Measurements from ENCODE around the gene C19orf67.
"Not testable (repeated sequence)": the region's sequence is repeated elsewhere in the genome, so short reads cannot be mapped to it uniquely, and the experiment has no call there.

C19orf67 gene

DNA sequence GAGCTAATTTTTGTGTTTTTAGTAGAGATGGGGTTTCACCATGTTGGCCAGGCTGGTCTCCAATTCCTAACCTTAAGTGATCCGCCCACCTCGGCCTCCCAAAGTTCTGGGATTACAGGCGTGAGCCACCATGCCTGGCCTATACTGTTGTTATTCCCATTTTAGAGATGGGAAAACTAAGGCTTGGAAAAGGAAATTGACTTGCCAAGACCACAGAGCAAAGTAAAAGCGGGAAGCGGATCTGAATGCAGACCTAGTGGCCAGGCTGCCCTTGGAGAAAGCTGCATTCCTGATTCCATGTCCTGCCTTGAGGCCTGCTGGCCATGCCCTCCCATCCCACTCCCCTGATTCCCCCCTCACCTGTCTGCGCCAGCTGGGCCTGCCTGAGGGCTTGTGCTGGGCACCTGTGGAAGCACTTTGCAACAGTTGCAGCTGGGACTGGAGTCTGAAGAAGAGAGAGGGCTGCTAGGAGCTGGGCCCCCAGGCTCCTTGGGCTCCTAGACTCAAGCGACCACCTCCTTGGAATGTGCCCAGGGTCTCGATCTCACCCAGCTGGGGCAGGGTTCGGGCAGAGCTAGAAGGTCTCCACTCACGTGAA is 29.4 kb downstream of the C19orf67 start:
- no peak for DNase-seq (ENCODE audit: low read depth)

DNA sequence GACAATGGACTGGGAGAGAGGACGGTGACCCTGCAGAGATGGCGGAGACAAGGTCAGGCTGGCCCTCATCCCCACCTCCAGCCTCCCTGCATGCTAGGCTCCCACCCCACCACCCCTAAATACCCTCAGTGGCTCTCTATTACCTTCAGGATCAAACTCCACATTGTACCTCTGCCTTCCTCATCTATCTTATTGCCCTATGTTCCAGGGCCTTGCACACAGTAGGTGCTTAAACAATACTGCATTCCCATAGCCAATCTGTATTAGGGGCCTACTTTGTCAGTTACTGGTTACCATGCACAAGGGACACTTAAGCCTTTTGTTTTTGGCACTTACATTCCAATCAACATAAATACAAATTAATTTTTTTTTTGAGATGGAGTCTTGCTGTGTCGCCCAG is 30.2 kb downstream of the C19orf67 start:
- DNase-seq (ENCODE audit: low read depth), result no peak

DNA sequence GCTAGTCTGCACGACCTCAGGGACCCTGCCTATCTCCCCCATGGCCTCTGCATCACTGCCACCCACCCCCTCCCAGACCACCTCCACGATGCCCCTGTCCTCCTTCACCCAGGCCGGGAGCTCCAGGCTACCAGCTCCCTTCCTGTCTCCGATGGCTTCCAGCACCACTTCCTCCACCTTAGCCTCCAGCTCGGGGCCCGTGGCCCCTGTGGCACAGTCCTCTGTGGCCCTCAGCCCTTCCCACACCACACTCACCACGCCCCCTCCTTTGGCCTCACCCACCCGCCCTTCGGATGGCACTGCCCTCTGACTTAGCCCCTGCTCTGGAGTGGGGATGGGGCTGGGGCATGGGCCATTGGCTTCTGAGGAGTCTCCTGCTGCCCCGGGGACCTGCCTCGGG is 30.9 kb downstream of the C19orf67 start:
- no peak for DNase-seq (ENCODE audit: low read depth)

DNA sequence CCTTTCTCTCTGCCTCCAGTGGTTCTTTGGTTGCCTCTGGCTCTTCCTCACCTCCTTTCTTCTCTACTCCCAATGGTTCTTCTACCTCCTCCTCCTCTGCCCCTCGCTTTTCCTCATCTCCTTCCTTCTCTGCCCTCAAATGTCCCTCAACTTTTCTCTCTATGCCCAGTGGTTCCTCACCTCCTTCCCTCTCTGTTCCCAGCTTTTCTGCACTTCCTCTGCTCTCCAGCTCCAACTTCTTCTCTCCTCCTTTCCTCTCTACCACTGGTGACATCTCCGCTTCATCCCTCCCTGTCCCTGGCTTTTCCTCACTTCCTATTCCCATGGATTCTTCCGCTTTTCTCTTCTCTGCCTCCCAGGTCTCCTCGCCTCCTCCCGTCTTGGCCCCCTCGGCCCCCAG is 31.5 kb downstream of the C19orf67 start:
- DNase-seq (ENCODE audit: low read depth), result no peak

DNA sequence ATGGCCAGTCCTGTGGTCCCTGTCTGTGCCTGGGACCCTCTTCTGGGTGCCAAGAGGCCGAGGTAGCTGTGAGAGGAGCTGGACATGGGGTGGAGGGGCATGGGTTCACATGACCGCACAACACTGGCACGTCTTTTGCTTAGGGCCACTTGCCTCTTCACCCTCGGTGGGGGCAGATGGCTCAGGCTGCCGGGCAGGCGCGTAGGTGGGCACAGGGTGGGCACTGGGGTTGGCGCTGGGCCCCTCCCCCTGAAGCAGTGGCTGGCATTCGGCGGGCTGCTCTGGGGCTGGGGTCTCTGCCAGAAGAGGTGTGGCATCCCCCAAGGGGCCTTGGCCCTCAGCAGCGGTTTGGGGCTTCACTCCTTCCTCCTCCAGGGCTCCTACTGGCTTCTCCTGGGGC is 32.1 kb downstream of the C19orf67 start:
- DNase-seq (ENCODE audit: low read depth), result no peak

DNA sequence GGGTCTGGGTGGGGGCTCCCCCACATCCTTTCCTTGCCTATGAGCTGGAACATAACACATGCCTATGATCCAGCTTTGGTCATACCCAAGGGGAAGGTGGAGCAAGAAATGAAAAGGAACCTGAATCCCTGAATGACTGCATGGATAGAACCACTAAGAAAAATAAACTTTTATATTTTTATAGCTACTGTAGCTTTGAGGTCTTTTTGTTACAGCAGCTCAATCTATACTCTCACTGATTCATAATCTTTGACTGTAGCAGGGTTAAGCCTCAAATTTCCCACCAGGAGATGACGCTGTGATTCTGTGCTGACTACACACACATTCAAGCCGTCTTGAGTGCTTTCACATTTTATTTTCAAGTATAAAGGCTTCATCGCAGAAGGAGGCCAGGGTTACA is 32.6 kb downstream of the C19orf67 start:
- DNase-seq (ENCODE audit: low read depth), result no peak

DNA sequence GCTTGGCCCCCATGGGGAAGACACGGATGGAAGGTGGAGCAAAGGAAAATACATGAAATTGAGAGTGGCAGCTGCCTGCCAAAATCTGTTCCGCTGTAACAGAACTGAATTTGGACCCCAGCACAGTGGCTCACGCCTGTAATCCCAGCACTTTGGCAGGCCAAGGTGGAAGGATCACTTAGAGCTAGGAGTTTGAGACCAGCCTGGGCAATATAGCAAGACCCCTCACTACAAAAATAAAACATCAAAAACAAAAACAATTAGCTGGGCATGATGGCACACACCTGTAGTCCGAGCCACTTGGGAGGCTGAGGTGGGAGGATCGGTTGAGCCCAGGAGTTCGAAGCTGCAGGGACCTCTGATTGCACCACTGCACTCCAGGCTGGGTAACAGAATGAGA is 33.1 kb downstream of the C19orf67 start:
- no peak for DNase-seq (ENCODE audit: low read depth)

DNA sequence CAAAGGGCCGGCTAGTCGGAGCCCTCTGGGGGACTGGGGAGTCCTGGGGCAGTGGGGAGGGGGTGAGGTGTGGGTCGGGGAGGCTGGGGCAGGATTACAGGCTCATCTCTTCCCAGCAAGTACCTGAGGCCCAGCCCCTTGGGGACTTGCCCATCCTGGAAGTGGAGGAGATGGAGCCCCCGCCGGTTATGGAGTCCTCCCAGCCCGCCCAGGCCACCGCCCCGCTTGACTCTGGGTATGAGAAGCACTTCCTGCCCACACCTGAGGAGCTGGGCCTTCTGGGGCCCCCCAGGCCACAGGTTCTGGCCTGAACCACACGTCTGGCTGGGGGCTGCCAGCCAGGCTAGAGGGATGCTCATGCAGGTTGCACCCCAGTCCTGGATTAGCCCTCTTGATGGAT is 33.6 kb downstream of the C19orf67 start:
- DNase-seq (ENCODE audit: low read depth), result no peak

DNA sequence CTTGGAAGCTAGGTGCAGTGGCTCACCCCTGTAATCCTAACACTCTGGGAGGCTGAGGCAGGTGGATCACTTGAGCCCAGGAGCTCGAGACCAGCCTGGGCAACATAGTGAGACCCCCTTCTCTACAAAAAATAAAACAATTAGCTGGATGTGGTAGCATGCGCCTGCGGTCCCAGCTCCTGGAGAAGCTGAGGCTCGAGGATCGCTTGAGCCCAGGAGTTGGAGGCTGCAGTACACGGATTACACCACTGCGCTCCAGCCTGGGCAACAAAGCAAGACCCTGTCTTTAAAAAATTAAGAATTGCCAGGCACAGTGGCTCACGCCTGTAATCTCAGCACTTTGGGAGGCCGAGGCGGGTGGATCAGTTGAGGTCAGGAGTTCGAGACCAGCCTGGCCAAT is 34.6 kb downstream of the C19orf67 start:
- DNase-seq (ENCODE audit: low read depth), result not testable (repeated sequence)

DNA sequence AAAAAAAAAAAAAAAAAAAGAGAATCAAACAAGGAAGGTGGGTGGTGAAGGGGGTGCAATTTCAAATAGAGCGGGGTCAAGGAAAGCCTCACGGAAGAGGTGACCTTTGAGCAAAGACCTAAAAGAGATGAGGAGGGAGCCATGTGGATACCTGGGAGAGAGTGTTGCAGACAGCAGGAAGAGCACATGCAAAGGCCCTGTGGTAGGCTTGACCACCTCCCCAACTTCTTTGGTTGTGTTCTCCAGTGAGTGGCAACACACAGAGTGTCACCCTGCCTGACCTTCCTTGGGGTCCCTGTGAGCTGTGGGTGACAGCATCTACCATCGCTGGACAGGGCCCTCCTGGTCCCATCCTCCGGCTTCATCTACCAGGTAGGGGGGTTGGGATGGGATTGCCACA is 35.1 kb downstream of the C19orf67 start:
- DNase-seq (ENCODE audit: low read depth), result no peak

DNA sequence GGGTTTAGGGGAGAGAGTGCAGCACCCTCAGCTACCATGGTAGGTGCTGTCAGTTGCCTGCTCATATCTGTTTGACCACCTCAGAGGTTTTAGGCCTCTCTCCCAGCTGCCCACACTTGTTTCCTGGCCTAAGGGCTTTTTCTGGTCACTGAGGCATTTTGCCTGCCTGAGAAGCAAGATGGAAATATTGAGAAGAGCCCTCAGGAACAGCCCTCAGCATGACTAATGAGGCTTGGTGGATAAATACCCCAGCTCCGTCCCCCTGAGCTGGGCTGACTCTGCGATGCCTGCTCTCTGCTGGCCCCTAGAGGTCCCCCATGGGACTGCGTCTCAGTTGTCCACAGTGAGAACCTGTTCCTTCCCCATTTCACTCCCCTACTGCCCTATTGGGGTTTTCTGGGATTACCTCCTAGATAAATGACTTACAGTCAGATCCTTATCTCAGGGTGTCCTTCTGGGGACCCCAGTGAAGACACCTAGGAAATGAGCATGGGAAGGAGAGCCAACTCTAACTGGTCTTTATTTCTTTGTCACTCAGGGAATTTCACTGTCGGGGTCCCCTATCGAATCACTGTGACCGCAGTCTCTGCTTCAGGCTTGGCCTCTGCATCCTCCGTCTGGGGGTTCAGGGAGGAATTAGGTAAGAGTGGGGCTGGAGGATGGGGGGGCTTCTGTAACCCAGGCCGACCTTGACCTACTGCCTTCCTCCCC is 37.0 kb downstream of the C19orf67 start:
- DNase-seq (ENCODE audit: low read depth), result peak; percentile 42

DNA sequence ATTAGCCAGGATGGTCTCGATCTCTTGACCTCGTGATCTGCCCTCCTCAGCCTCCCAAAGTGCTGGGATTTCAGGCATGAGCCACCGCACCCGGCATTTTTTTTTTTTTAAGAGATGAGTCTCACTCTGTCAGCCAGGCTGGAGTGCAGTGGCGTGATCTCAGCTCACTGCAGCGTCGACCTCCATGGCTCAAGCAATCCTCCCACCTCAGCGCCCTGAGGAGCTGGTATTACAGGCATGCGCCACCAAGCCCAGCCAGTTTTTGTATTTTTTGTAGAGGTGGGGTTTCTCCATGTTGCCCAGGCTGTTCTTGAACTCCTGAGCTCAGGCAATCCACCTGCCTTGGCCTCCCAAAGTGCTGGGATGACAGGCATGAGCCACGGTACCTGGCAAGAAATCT is 37.7 kb downstream of the C19orf67 start:
- DNase-seq (ENCODE audit: low read depth), result not testable (repeated sequence)

DNA sequence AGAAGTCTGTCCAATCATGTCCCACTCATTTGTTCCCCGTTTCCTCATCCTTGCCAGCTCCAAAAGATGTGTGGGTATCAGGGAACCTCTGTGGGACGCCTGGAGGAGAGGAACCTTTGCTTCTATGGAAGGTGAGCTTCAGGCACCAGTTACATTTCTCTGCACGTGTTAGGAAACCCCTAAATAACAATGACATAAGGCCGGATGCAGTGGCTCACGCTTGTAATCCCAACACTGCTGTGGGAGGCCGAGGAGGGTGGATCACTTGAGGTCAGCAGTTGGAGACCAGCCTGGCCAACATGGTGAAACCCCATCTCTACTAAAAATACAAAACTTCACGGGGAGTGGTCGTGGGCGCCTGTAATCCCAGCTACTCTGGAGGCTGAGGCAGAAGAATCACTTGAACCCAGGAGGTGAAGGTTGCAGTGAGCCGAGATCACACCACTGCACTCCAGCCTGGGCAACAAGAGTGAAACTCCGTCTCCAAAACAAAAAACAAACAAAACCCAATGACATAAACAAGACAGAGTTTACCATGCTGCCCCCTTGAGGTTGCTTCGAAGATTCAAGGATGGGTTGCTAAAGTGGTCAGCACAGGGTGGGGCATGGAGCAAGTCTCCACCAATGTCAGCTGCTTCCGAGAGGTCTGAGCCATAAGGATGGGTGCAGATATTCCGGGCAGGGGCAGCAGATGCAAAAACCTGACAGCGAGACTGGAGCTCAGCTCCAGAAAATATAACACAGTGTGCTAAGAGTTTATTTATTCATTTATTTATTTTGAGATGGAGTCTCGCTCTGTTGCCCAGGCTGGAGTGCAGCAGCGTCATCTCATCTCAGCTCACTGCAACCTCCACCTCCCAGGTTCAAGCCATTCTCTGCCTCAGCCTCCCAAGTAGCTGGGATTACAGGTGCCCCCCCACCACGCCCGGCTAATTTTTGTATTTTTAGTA is 42.6 kb downstream of the C19orf67 start:
- peak; percentile 60 for DNase-seq (ENCODE audit: low read depth)

DNA sequence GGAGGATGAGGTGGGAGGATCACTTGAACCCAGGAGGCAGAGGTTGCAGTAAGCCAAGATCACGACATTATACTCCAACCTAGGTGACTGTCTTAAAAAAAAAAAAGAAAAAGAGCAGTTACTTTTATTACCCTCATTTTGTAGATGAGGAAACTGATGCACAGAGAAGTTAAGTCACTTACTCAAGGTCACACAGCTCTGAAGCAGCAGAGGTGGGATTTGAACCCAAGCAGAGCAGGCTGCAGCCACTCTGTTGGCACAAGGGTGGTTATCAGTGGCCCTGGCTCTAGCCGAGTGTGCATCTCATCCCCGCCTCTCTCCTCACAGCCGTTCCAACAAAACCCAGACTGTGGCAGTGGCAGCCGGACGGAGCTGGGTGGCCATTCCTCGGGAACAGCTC is 46.4 kb downstream of the C19orf67 start:
- no peak for DNase-seq (ENCODE audit: low read depth)

DNA sequence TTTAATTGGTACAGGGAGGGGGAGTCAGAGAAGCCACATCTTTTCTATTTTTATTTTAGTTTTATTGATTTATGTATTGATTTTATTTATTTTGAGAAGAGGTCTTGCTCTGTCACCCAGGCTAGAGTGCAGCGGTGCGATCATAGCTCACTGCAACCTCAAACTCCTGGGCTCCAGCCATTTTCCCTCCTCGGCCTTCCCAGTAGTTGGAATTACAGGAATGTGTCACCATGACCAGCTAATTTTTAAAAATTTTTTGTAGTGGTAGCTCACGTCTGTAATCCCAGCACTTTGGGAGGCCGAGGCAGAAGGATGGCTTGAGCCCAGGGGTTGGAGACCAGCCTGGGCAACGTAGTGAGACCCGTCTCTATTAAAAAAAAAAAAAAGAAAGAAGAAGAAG is 49.9 kb downstream of the C19orf67 start:
- peak; percentile 81 for DNase-seq (ENCODE audit: low read depth)

DNA sequence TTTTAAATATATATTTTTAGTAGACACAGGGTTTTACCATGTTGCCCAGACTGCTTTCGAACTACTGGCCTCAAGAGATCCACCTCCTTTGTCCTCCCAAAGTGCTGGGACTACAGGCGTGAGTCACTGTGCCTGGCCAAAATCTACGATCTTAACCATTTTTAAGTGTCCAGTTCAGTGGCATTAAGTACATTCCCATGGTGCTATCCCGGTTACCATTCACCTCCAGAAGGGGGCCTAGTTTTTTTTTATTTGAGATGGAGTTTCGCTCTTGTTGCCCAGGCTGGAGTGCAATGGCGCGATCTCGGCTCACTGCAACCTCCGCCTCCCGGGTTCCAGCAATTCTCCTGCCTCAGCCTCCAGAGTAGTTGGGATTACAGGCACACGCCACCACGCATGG is 50.4 kb downstream of the C19orf67 start:
- DNase-seq (ENCODE audit: low read depth), result peak; percentile 19

DNA sequence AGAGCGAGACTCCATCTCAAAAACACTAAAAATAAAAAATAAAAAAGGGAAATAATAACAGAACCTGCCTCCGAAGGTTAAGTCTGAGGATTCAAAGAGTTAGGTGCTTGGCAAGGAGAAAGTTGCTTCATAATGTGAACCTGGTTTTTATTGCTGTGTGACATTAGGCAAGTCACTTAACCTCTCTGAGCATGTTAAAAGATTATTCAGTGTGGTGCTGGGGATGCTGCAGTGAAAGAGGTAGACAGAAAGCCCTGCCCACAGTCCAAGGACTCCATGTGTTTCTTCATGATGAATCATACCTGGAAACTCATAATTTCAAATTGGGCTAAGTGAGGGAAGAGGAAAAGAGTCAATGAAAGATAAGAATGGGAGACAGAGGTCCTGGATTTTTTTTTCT is 51.6 kb downstream of the C19orf67 start:
- no peak for DNase-seq (ENCODE audit: low read depth)

DNA sequence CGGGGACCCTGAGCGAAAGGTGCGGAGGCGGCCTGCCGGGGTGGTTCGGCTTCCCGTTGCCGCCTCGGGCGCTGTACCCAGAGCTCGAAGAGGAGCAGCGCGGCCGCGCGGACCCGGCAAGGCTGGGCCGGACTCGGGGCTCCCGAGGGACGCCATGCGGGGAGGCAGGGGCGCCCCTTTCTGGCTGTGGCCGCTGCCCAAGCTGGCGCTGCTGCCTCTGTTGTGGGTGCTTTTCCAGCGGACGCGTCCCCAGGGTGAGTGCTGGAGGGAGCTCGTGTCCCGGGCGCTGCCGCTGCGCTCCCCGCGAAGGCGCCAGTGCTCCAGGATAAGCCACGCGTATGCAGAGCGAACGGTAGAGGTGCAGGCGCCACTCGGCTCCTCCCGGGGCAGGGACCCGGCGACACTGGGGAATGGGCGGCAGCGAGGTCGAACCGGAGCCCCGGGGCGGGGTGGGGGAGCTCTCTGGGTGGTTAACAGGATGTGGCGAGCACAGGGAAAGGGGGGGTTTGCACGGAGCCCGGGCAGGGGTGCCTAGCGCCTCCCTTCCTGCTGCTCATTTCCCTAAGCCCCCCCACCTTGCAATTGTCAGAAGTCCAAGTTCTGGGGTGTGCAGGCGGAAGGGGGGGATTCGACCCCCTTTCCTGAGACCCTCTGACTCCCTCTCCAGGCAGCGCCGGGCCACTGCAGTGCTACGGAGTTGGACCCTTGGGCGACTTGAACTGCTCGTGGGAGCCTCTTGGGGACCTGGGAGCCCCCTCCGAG is 53.7 kb downstream of the C19orf67 start, which contains the start of gene IL27RA:
Gene IL27RA (plus strand): TSS at position 44 of the 762 bp plus-strand sequence. CDS start 111 bp downstream, at position 155.
- DNase-seq (ENCODE audit: low read depth), result peak; percentile 58
